Hepatocyte (in vitro differentiated cells): ENCODE measurements around the gene SEZ6. TPM values are rescaled to one million over a fixed set of nuclear protein-coding genes. Genes with fewer than 3 reads are reported as not detected.

Experiments used
- DNase-seq: peaks from one replicate; pipeline ENCODE4 v3.0.0-alpha.2; 2016; ENCODE audit warnings: low spot score
- H2AFZ ChIP-seq: fragments of 200-600 bp; sonication (generic); 2 replicates; pipeline ENCODE4 v1.6.0; 2016; ENCODE audit warnings: antibody characterized with exemption, mild to moderate bottlenecking
- H3K27ac ChIP-seq: fragments of 200-600 bp; sonication (generic); 2 replicates; pipeline ENCODE4 v1.5.1; 2016; ENCODE audit warnings: mild to moderate bottlenecking
- H3K27me3 ChIP-seq: fragments of 200-600 bp; sonication (generic); 2 replicates; pipeline ENCODE4 v1.6.1; 2016
- H3K36me3 ChIP-seq: fragments of 200-600 bp; sonication (generic); replicated peaks from 2 replicates; pipeline ENCODE4 v1.5.1; 2016; ENCODE audit warnings: low read depth; ENCODE audit not compliant: insufficient read depth
- H3K4me1 ChIP-seq: fragments of 200-600 bp; sonication (generic); 2 replicates; pipeline ENCODE4 v1.5.1; 2016; ENCODE audit warnings: mild to moderate bottlenecking, moderate library complexity; ENCODE audit not compliant: insufficient read depth
- H3K4me2 ChIP-seq: fragments of 200-600 bp; sonication (generic); 2 replicates; pipeline ENCODE4 v1.6.0; 2016
- H3K4me3 ChIP-seq: fragments of 200-600 bp; sonication (generic); 2 replicates; pipeline ENCODE4 v1.5.1; 2016; ENCODE audit warnings: mild to moderate bottlenecking
- H3K79me2 ChIP-seq: fragments of 200-600 bp; sonication (generic); 2 replicates; pipeline ENCODE4 v1.6.0; 2017; ENCODE audit warnings: mild to moderate bottlenecking
- H3K9me2 ChIP-seq: fragments of 200-600 bp; sonication (generic); replicated peaks from 2 replicates; pipeline ENCODE4 v1.6.0; 2017; ENCODE audit warnings: mild to moderate bottlenecking; ENCODE audit not compliant: insufficient read depth
- H3K9me3 ChIP-seq: fragments of 200-600 bp; sonication (generic); 2 replicates; pipeline ENCODE4 v1.5.1; 2016; ENCODE audit warnings: low read depth, mild to moderate bottlenecking
- H4K20me1 ChIP-seq: fragments of 200-600 bp; sonication (generic); 2 replicates; pipeline ENCODE4 v1.6.0; 2016; ENCODE audit warnings: mild to moderate bottlenecking; ENCODE audit not compliant: insufficient read depth, poor library complexity, severe bottlenecking
- CTCF ChIP-seq: fragments of 200-600 bp; sonication (generic); IDR thresholded peaks from 2 replicates; pipeline ENCODE4 v1.5.1; 2016; ENCODE audit warnings: antibody characterized with exemption, mild to moderate bottlenecking; ENCODE audit not compliant: poor library complexity
- EZH2 ChIP-seq: fragments of 200-600 bp; sonication (generic); IDR thresholded peaks from 2 replicates; pipeline ENCODE4 v1.6.1; 2016; ENCODE audit warnings: antibody characterized with exemption, mild to moderate bottlenecking, borderline replicate concordance
- EZH2phosphoT487 ChIP-seq: fragments of 200-600 bp; sonication (generic); IDR thresholded peaks from one replicate; pipeline ENCODE4 v1.6.1; 2018; ENCODE audit warnings: antibody characterized with exemption, mild to moderate bottlenecking, low read depth, moderate library complexity; ENCODE audit not compliant: unreplicated experiment, severe bottlenecking
- WGBS: methylation state at CpG from one replicate; pipeline ENCODE4 v1.1.6; 2016; ENCODE audit warnings: low lambda C conversion rate; ENCODE audit errors: missing lambda C conversion rate; 5-methylcytosine and 5-hydroxymethylcytosine counted together
- polyA plus RNA-seq: library from polyadenylated mRNA; unstranded; fragments of >200 nt; fragmentation: Nextera tagmentation; extraction: Ambion mirVana; gene quantifications from 2 replicates; pipeline ENCODE4 v1.2.1, GENCODE V29; 2016
- total RNA-seq: library from RNA; depleted of rRNA; stranded (reverse); fragments of >200 nt; gene quantifications from 2 replicates; pipeline ENCODE4 v1.2.3, GENCODE V29; 2014

The SEZ6 gene
- total and polyA plus RNA-seq, 2 experiments from 2014 or later, result 0.81 to 1.2 TPM

GRCh38 chr17:28993645-28994426 lies 12.0 kb downstream of the SEZ6 start:
- Histone ChIP-seq H3K4me1 (no peaks in the 10 kb centered on the region), H3K4me3 (no peak overlapping the region), H3K36me3 (no peaks in the 10 kb centered on the region), H4K20me1 (no peaks in the 10 kb centered on the region), H3K79me2 (no peaks in the 10 kb centered on the region), H3K9me2 (no peaks in the 10 kb centered on the region), H3K27me3 (peaks cover 7% of the 10 kb centered on the region), H3K27ac (no peak overlapping the region), H2AFZ (no peak overlapping the region), H3K9me3 (no peaks in the 10 kb centered on the region), H3K4me2 (no peak overlapping the region)
- no peak for TF ChIP-seq EZH2
- TF ChIP-seq EZH2phosphoT487, result no peak
- no peak for TF ChIP-seq CTCF
- DNase-seq, result no peak
- 88% methylated on average over 13 of the region's 13 CpGs for WGBS

GRCh38 chr17:28992625-28993600 lies 12.9 kb downstream of the SEZ6 start:
- Histone ChIP-seq H3K27me3 (no peaks in the 10 kb centered on the region), H3K79me2 (no peaks in the 10 kb centered on the region), H3K9me2 (no peaks in the 10 kb centered on the region), H3K4me1 (no peaks in the 10 kb centered on the region), H3K4me2 (no peak overlapping the region), H3K27ac (no peak overlapping the region), H3K36me3 (no peaks in the 10 kb centered on the region), H4K20me1 (no peaks in the 10 kb centered on the region), H3K9me3 (no peaks in the 10 kb centered on the region), H2AFZ (no peak overlapping the region), H3K4me3 (no peak overlapping the region)
- 84% methylated on average over 11 of the region's 11 CpGs for WGBS
- no peak for TF ChIP-seq EZH2
- no peak for TF ChIP-seq EZH2phosphoT487
- no peak for TF ChIP-seq CTCF
- DNase-seq, result no peak

- Histone ChIP-seq H3K4me1 (peaks cover 5% of the 10 kb centered on the region), H3K4me2 (no peak overlapping the region), H3K9me3 (no peaks in the 10 kb centered on the region), H3K27ac (no peak overlapping the region), H3K9me2 (no peaks in the 10 kb centered on the region), H3K36me3 (no peaks in the 10 kb centered on the region), H3K27me3 (no peaks in the 10 kb centered on the region), H3K4me3 (no peak overlapping the region), H4K20me1 (no peaks in the 10 kb centered on the region), H2AFZ (no peak overlapping the region), H3K79me2 (no peaks in the 10 kb centered on the region)
- DNase-seq, result no peak
- no peak for TF ChIP-seq EZH2phosphoT487
- no peak for TF ChIP-seq CTCF
- TF ChIP-seq EZH2, result no peak
- WGBS, result 86% methylated on average over 7 of the region's 7 CpGs
Observed at GRCh38 chr17:28992185-28992584, 13.6 kb downstream of the SEZ6 start.
